Thyroid gland (tissue), 4 donors: ENCODE data around the gene TNFSF13. TPM values are rescaled to one million over a fixed set of nuclear protein-coding genes. Genes with fewer than 3 reads are reported as not detected.

ENCODE experiments used
- DNase-seq, 2 donors: peaks; one replicate each; pipeline ENCODE4 v3.0.0-alpha.2; 2019
- H3K27ac ChIP-seq, 3 donors: fragments of 200-600 bp; sonication (generic); 1 replicate in 2 of 3; 2 replicates in 1 of 3; pipeline ENCODE4 v1.5.1; 2016 to 2019; ENCODE audit warnings: mild to moderate bottlenecking in 1 of 3, moderate library complexity in 1 of 3
- H3K27me3 ChIP-seq: fragments of 200-600 bp; sonication (generic); one replicate; pipeline ENCODE4 v1.5.1; 2019
- H3K36me3 ChIP-seq, 2 donors: fragments of 200-600 bp; sonication (generic); one replicate each; pipeline ENCODE4 v1.5.1; 2016 to 2019
- H3K4me1 ChIP-seq, 2 donors: fragments of 200-600 bp; sonication (generic); one replicate each; pipeline ENCODE4 v1.5.1; 2017 to 2019
- H3K4me3 ChIP-seq, 3 donors: fragments of 200-600 bp; sonication (generic); replicated peaks in 1 of 3; 1 replicate in 2 of 3; 2 replicates in 1 of 3; pipeline ENCODE4 v1.5.1; 2016; ENCODE audit warnings: mild to moderate bottlenecking in 1 of 3
- H3K9me3 ChIP-seq: fragments of 200-600 bp; sonication (generic); one replicate; pipeline ENCODE4 v1.5.1; 2017
- POLR2A ChIP-seq, 2 donors: fragments of 450-650 bp; IDR thresholded peaks; one replicate each; pipeline ENCODE4 v1.6.1; 2017; ENCODE audit warnings: antibody characterized with exemption in 2 of 2, mild to moderate bottlenecking in 2 of 2, moderate library complexity in 1 of 2
- WGBS, 2 donors: methylation state at CpG; one replicate each; pipeline ENCODE4 v1.1.5; 2017; 5-methylcytosine and 5-hydroxymethylcytosine counted together
- intact Hi-C: fragments of 100-400 bp; cut with DNase I; formaldehyde crosslinking; loops from one replicate; pipeline ENCODE4 v1.15.1; 2023
- total RNA-seq, 4 donors: library from RNA; depleted of rRNA; stranded (reverse); fragments of >200 nt; gene quantifications; one replicate each; pipeline ENCODE4 v1.2.3, GENCODE V29; 2016
- TF ChIP-seq, protein P1 (sequence below), 6 experiments: fragments of 200-600 bp in 3 of 6; fragments of 450-650 bp in 3 of 6; sonication (generic) in 3 of 6; IDR thresholded peaks; one replicate each; pipeline ENCODE4 v1.5.1; 2016 to 2019; ENCODE audit warnings: antibody characterized with exemption in 6 of 6, mild to moderate bottlenecking in 2 of 6, inconsistent platforms in 1 of 6, moderate library complexity in 1 of 6

Gene TNFSF13
- total RNA-seq, 4 donors from 2014 or later: 11.7 to 32.2 (median 24.8) TPM

DNA sequence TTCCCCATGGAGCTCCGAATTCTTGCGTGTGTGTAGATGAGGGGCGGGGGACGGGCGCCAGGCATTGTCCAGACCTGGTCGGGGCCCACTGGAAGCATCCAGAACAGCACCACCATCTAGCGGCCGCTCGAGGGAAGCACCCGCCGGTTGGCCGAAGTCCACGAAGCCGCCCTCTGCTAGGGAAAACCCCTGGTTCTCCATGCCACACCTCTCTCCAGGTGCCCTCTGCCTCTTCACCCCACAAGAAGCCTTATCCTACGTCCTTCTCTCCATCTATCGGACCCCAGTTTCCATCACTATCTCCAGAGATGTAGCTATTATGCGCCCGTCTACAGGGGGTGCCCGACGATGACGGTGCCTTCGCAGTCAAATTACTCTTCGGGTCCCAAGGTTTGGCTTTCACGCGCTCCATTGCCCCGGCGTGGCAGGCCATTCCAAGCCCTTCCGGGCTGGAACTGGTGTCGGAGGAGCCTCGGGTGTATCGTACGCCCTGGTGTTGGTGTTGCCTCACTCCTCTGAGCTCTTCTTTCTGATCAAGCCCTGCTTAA is 2.6 kb downstream of the TNFSF13 start:
- peaks cover 12 to 28% of the 10 kb centered on the region in 2 donors for H3K36me3 ChIP-seq
- H3K27ac ChIP-seq: peak overlapping the region; percentile 74 to 98 (median 79)
- intact Hi-C loops: loop anchor here (2.0 to 5.0 kb wide), 3 partner anchors 46 to 204 kb away; partner anchors contain the start of genes FGF11, TMEM102 and TMEM95
- no peaks in the 10 kb centered on the region for H3K27me3 ChIP-seq
- peaks cover 40 to 59% of the 10 kb centered on the region in 2 donors for H3K4me1 ChIP-seq
- TF ChIP-seq POLR2A (IDR thresholded peaks at IDR 0.05): no peak
- TF ChIP-seq, protein P1, sequence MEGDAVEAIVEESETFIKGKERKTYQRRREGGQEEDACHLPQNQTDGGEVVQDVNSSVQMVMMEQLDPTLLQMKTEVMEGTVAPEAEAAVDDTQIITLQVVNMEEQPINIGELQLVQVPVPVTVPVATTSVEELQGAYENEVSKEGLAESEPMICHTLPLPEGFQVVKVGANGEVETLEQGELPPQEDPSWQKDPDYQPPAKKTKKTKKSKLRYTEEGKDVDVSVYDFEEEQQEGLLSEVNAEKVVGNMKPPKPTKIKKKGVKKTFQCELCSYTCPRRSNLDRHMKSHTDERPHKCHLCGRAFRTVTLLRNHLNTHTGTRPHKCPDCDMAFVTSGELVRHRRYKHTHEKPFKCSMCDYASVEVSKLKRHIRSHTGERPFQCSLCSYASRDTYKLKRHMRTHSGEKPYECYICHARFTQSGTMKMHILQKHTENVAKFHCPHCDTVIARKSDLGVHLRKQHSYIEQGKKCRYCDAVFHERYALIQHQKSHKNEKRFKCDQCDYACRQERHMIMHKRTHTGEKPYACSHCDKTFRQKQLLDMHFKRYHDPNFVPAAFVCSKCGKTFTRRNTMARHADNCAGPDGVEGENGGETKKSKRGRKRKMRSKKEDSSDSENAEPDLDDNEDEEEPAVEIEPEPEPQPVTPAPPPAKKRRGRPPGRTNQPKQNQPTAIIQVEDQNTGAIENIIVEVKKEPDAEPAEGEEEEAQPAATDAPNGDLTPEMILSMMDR (IDR thresholded peaks at IDR 0.05): peak; percentile 72 to 95 (median 83)
- no peaks in the 10 kb centered on the region for H3K9me3 ChIP-seq
- 0 to 1% methylated on average over 30 to 32 of the region's 32 CpGs for WGBS, 2 donors
- DNase-seq: peak; percentile 96
- peak overlapping the region; percentile 71 to 91 (median 90) for H3K4me3 ChIP-seq

DNA sequence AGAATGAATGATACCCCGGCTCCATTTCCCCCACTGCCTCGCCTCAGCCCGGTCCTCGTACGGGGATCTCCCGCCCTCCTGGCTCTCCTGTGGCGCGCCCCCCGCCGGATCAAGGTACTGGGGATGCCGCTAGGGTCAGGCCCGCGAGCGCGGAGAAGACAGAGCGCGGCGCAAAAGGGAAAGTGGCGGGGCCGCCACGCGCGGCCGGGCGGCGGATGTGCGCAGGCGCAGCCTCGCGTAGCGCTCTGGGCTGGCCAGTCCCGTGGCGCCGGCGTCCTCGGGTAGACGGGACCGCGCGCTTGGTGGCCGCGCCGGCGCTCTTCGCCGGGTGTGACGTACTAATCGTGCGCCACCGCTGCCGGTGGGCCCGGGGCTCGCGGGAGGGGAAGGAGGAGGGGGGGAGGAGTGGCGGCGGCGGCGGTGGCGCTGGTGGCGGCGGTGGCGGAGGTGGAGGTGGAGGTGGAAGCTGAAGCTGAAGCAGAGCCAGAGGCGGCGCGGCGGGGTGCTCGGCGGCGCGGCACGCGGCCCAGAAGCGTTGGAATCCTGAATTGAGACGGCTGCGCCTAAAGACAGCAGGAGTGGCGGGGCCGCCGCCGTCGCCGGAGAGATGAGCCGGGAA is 3.1 kb downstream of the TNFSF13 start, which contains the start of gene SENP3:
Gene SENP3 (plus strand): TSS at position 331 of the 619 bp plus-strand sequence. CDS start 1,158 bp downstream, outside the sequence.
- WGBS, 2 donors: 0% methylated on average over 27 of the region's 82 CpGs; no CpG with 5 or more reads in 1 of the 2 donors
- TF ChIP-seq, protein P1 (IDR thresholded peaks at IDR 0.05): peak in 1 of 6 experiments; percentile 18
- peak in 1 of 2 donors; percentile 68 for TF ChIP-seq POLR2A (IDR thresholded peaks at IDR 0.05)
- H3K36me3 ChIP-seq: peaks cover 18 to 31% of the 10 kb centered on the region in 2 donors
- intact Hi-C loops: loop anchor here (2.0 to 5.0 kb wide), 3 partner anchors 47 to 204 kb away; partner anchors contain the start of genes FGF11, TMEM102 and TMEM95
- peaks cover 40 to 59% of the 10 kb centered on the region in 2 donors for H3K4me1 ChIP-seq
- H3K4me3 ChIP-seq: peak within 1 kb of the TSS; percentile 79 to 91 (median 90)
- H3K27me3 ChIP-seq: no peaks in the 10 kb centered on the region
- DNase-seq: peak; percentile 90
- H3K27ac ChIP-seq: peak within 1 kb of the TSS; percentile 74 to 98 (median 79)
- no peaks in the 10 kb centered on the region for H3K9me3 ChIP-seq

DNA sequence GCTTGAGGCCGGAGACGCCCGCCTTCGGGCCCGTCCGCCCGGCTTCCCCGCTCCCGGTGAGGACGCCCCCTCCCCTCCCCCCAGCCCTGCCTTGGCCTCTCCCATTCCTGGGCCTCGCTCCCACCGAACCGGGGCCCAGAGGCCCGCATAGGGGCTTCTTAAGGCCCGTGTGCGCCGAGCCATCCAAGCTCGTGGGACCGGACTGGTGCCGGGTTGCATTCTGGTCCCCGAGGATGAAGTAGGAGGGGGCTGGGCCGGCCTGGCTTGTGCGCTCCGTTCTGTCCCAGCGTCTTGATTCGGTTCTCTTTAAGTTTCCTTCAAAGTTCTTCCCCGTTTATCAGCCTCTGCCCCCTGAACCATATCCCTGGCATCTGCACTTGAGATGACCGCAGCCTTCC is 3.7 kb downstream of the TNFSF13 start:
- no peak for TF ChIP-seq POLR2A (IDR thresholded peaks at IDR 0.05)
- TF ChIP-seq, protein P1 (IDR thresholded peaks at IDR 0.05): no peak
- intact Hi-C loops: loop anchor here (5.0 kb wide), 2 partner anchors 125 to 205 kb away; partner anchors contain the start of genes FGF11, TMEM102 and TMEM95
- WGBS, 2 donors: 0 to 1% methylated on average over 6 to 21 of the region's 28 CpGs
- no peak for DNase-seq
- Histone ChIP-seq H3K4me1 (peaks cover 40 to 57% of the 10 kb centered on the region in 2 donors), H3K36me3 (peaks cover 22 to 36% of the 10 kb centered on the region in 2 donors), H3K4me3 (peak overlapping the region; percentile 79 to 91 (median 90)), H3K27me3 (no peaks in the 10 kb centered on the region), H3K27ac (peak overlapping the region; percentile 74 to 98 (median 79)), H3K9me3 (no peaks in the 10 kb centered on the region)

DNA sequence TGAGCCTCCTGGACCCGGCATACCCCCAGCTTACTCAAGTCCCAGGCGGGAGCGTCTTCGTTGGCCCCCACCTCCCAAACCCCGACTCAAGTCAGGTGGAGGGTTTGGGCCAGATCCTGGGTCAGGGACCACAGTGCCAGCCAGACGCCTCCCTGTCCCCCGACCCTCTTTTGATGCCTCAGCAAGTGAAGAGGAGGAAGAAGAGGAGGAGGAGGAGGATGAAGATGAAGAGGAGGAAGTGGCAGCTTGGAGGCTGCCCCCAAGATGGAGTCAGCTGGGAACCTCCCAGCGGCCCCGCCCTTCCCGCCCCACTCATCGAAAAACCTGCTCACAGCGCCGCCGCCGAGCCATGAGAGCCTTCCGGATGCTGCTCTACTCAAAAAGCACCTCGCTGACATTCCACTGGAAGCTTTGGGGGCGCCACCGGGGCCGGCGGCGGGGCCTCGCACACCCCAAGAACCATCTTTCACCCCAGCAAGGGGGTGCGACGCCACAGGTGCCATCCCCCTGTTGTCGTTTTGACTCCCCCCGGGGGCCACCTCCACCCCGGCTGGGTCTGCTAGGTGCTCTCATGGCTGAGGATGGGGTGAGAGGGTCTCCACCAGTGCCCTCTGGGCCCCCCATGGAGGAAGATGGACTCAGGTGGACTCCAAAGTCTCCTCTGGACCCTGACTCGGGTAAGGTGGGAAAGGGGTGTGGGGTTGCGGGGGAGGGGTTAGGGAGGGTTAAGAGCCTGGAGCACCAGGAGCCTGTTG is 4.7 kb downstream of the TNFSF13 start:
- no peaks in the 10 kb centered on the region for H3K9me3 ChIP-seq
- peaks cover 22 to 40% of the 10 kb centered on the region in 2 donors for H3K36me3 ChIP-seq
- WGBS, 2 donors: 86% methylated on average over 25 to 29 of the region's 30 CpGs
- no peak overlapping the region for H3K27ac ChIP-seq
- no peak for DNase-seq
- intact Hi-C loops: loop anchor here (5.0 kb wide), 2 partner anchors 126 to 206 kb away; partner anchors contain the start of genes FGF11, TMEM102 and TMEM95
- no peaks in the 10 kb centered on the region for H3K27me3 ChIP-seq
- peaks cover 33 to 47% of the 10 kb centered on the region in 2 donors for H3K4me1 ChIP-seq
- TF ChIP-seq POLR2A (IDR thresholded peaks at IDR 0.05): no peak
- TF ChIP-seq, protein P1 (IDR thresholded peaks at IDR 0.05): no peak
- no peak overlapping the region for H3K4me3 ChIP-seq
